ENCODE results near the gene ARHGAP6.
"Not testable (repeated sequence)": the region's sequence is repeated elsewhere in the genome, so short reads cannot be mapped to it uniquely, and the experiment has no call there.

ARHGAP6 gene

GRCh38 chrX:11525685-11526084 lies 140.0 kb downstream of the ARHGAP6 start:
- no peak for DNase-seq (ENCODE audit: low read depth in 2 of 2)

DNA sequence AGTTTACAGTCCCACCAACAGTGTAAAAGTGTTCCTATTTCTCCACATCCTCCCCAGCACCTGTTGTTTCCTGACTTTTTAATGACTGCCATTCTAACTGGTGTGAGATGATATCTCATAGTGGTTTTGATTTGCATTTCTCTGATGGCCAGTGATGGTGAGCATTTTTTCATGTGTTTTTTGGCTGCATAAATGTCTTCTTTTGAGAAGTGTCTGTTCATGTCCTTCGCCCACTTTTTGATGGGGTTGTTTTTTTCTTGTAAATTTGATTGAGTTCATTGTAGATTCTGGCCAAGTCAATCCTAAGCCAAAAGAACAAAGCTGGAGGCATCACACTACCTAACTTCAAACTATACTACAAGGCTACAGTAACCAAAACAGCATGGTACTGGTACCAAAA lies 146.5 kb downstream of the ARHGAP6 start:
- not testable (repeated sequence) for DNase-seq (ENCODE audit: low read depth in 2 of 2)

DNA sequence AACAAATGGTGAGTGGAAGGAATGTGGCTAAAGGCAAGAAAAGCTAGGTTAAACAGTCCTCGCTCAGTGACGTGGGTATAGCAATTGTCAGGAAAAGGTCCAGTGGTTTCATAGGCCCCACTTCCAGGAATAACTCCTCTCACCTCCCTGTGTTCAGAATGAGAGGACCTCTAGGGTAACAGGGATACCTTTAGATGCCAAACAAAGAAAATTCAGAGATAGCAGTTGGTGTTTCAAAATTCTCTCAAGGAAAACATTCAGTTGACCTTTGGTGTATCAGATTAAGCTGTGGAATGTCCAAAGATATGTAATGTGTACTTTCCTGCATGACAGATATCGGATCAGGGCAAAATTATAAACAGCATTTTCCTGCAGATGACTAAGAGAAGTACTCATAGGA lies 155.9 kb downstream of the ARHGAP6 start:
- DNase-seq (ENCODE audit: low read depth in 2 of 2), result no peak

DNA sequence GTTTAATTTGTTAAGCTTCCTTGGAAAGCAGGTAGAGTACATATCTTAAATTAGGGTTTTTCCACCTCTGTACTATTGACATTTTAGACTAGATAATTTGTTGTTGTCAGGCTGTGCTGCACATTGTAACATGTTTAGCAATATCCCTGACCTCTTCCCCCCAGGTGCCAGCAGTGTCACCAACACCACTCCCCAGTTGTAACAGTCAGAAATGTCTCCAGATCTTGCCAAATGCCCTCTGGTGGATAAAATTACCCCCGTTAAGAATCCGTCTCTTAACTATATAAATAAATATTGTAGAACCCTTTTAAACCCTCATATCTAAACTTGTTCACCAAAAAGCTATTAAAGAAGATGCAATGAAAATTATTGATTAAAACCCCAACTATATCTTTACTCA lies 161.5 kb downstream of the ARHGAP6 start:
- no peak for DNase-seq (ENCODE audit: low read depth in 2 of 2)

DNA sequence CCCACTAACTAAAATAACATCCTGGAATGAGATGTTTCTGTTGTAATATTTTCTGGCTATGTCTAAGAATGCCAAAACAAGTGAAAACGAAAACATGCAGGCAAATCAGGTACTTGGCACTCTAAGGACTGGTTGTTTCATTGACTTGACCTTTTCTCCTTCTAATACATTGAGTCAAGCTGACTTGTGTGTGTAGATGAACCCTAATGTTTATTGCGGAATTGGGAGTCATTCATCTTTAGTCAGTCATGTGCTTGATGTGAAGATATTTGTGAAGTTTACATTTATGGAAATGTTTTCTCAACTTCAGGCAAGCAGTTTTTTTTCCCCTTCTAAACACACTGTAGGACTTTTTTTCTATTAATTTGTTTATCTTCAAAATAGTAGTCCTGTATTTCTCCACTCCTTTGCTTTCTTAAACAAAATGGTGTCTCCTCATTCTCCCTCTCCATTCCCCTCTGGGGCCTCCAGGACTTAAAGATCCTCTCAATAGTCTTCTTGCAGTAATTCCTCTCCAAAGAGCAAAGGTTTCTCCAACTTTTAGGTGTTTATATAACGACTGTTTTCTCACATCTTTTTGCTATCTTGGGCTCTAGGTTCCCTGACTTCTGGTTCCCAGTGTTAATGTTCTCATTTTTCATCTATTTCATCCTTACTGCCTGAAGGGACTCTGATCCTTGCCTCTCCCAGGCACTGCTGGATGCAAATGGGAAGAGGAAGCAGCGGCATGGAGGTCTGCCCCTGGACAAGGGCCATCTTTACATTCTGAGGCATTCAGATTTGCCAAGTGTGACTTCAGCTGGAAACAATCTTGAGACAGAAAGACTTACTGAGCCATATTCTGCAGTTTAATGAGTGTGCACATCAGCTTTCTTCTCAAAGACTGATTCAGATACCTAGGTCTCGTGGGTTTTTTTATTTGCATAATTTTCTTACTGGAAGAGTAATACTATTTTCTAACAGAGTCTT lies 166.4 kb downstream of the ARHGAP6 start:
- no peak for DNase-seq (ENCODE audit: low read depth in 2 of 2)

DNA sequence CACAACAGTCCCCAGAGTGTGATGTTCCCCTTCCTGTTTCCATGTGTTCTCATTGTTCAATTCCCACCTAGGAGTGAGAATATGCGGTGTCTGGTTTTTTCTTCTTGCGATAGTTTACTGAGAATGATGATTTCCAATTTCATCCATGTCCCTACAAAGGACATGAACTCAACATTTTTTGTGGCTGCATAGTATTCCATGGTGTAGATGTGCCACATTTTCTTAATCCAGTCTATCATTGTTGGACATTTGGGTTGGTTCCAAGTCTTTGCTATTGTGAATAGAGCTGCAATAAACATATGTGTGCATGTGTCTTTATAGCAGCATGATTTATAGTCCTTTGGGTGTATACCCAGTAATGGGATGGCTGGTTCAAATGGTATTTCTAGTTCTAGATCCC lies 174.3 kb downstream of the ARHGAP6 start:
- not testable (repeated sequence) for DNase-seq (ENCODE audit: low read depth in 2 of 2)

DNA sequence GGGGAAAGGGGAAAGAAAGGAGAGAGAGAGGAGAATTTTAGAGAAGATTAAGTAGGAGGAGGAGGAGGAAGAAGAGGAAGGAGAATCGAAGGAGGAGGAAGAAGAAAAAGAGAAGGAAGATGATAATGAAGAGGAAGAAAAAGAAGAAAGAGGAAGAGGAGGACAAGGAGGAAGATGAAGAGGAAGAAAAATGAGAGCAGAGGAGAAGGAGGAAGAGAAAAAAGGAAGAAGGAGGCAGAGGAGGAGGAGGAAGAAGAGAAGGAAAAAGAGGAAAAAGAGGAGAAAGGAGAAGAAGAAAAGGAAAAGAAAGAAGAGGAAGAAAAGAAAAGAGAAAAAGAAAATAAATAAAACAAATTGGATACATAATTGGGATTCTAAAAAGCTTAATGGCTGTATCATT lies 181.4 kb downstream of the ARHGAP6 start:
- DNase-seq (ENCODE audit: low read depth in 2 of 2), result no peak

GRCh38 chrX:11481035-11481434 lies 184.7 kb downstream of the ARHGAP6 start:
- no peak for DNase-seq (ENCODE audit: low read depth in 2 of 2)

DNA sequence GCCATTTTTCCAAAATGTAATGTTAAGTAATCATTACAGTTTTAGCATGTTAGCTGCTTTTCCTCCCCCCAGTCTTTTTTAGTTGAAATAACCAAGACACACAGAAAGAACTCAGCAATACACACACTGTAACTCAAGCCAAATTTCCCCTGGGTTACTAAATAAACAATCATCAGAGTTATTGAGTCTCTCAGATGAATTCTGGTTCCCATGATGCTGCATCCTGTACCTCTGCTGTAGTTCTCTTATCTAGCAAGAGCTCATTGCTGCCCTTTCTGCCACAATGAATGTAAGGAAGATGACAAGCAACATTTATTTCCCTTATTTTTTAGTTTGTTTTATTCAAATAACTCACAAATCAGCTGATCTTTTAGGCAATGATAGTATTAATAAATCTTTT lies 185.1 kb downstream of the ARHGAP6 start:
- DNase-seq (ENCODE audit: low read depth in 2 of 2), result no peak

DNA sequence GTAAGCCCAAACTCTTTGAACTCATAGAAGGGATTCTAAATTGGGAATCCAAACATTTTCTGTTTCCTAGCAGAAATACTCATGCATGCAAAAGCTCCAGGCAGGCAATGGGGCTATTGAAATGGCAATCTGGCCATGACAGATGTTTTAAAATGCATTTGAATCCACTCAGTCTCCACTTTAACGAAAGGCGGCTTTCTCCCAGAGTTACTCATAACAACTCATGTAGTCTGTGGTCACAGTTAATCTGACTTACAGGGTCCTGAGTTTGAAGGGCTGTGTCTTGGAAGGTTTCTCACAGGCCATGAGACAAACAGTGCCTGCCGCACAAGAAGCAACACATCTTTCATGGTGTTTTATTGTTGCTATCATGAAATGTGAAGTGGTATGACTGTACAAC lies 186.8 kb downstream of the ARHGAP6 start:
- DNase-seq (ENCODE audit: low read depth in 2 of 2), result no peak

GRCh38 chrX:11478026-11478425 lies 187.7 kb downstream of the ARHGAP6 start:
- no peak for DNase-seq (ENCODE audit: low read depth in 2 of 2)

DNA sequence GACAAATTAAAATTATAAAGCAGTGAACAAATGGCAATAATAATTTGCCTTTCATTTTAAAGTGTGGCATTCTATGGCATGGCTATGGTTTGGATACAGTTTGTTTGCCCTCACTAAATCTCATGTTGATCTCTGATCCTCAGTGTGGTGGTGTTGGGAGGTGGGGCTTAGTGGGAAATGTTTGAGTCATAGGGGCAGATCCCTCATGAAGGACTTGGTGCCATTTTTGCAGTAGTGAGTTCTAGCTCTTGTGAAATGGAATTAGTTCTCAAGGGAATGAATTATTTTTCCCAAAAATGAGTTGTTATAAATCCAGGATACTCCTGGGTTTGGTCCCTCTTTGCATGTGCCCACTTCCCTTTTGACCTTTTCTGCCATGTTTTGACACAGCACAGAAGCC lies 191.1 kb downstream of the ARHGAP6 start:
- no peak for DNase-seq (ENCODE audit: low read depth in 2 of 2)

DNA sequence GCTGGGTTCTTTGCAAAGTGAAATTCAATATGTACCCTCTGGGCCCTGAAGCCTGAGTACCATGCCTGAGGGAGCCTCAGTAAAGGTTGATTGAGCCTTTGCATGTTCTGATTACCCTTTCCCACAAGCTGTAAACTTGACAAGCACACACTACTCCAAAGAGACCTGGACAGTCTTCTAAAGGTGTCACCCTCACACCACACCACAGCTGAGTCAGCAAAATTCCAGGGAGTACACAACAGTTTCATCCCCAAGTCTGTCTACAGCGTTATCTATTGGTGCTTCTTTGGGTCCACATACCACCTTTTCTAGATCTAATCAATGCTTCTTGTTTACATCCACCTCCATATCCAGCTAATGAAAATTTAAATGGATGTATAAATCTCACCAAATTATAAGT lies 191.7 kb downstream of the ARHGAP6 start:
- no peak for DNase-seq (ENCODE audit: low read depth in 2 of 2)

GRCh38 chrX:11472879-11473278 lies 192.8 kb downstream of the ARHGAP6 start:
- DNase-seq (ENCODE audit: low read depth in 2 of 2), result no peak

DNA sequence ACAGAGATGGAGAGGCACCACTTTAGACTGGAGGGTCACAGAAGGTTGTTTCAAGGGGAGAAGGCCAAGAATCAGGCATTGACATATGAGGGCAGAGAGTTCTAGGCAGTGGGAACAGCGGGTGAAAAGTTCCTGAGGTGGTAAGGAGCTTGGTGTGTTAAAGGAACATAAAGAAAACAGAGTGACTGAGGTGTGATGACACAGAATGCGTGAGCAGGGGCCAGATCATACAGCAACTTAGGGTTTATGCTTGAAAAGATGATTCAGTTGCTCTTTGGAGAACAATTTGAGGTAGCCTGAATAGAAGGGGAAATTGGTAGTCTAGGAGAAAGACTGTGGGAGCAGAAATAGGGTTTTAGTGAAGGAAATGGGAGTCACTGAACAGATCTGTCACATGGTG lies 193.3 kb downstream of the ARHGAP6 start:
- DNase-seq (ENCODE audit: low read depth in 2 of 2), result no peak

DNA sequence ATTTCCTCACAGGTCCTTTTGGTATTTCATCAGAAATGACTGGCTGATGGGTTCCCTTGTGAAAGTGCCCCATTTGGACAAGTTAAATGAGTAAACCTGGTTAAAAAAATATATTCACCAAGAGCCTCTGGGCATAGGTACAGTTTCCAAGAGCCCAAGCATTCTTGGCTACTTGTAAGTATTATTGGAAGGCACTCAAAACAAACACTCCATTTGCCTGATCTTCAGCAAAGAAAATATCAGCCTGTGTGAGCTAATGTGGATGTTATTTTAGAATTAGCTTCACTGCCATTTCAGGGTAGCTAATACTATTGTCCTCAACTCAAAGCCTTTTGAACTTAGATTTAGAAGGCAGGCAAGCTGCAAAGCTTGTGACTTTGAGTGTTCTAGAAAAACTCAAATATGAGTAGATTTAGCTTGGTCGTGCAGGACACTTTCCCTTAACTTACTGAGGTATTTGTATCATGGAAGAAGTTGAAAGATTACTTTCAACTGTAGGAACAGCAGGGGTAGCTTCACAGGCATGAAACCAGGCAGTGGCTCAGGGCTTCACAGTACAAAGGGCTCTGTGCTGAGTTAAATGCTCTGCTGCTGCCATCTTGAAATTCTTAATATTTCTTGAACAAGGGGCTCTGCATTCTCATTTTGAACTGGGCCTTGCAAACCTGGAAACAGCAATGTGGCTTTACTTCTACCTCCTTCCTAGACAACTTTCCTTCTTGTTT lies 195.3 kb downstream of the ARHGAP6 start:
- no peak for DNase-seq (ENCODE audit: low read depth in 2 of 2)

- no peak for DNase-seq (ENCODE audit: low read depth in 2 of 2)
Observed at GRCh38 chrX:11465648-11466411, 199.9 kb downstream of the ARHGAP6 start.

- DNase-seq (ENCODE audit: low read depth in 2 of 2), result no peak
Observed at GRCh38 chrX:11464836-11465463, 200.8 kb downstream of the ARHGAP6 start.

DNA sequence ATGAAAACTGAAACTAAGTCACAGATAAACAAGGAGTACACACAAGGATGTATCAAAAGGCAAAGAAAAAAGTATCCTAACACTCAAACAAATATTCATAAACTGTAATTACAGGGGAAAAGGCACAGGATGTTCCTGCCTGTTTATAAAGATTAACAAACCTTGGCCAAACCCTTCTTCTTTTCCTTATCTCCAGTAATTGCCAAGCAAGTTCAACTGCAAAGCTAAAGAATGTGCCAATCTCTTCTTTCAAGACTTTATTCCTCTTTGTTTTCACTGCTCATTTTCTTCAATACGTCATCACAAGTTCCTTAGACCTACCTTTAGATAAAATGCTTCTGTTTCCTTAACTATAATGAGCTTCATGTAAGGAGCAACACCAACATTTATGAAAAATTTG lies 201.3 kb downstream of the ARHGAP6 start:
- no peak for DNase-seq (ENCODE audit: low read depth in 2 of 2)

GRCh38 chrX:11462648-11463047 lies 203.1 kb downstream of the ARHGAP6 start:
- no peak for DNase-seq (ENCODE audit: low read depth in 2 of 2)

DNA sequence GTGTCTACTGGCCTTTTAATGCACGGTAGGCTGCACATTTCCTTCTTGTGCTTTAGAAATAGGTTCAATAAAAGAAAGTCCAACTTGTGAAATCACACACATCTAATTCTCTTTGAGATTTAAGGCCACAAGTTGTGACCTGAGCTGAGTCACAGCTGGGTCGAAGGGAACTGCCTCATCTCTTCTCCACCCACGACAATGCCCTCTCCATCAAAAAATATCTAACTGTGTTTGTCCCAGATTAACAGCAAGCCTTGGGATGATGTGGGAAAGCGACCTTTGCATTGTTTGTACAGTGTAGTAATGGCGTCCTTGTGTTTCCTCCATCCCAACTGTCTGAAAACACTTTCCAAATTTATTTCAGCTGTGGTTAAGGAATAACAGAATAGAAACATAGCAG lies 203.6 kb downstream of the ARHGAP6 start:
- DNase-seq (ENCODE audit: low read depth in 2 of 2), result no peak

Measured in stimulated activated CD4-positive, alpha-beta T cell treated with anti-CD3 and anti-CD28 coated beads, Interleukin-1b, Interleukin-23, amount 100 ng/mL, for 4 hours (primary cell).